ENCODE measurements around the gene DGCR8. TPM values are rescaled to one million over a fixed set of nuclear protein-coding genes. Genes with fewer than 3 reads are reported as not detected.
"Not testable (repeated sequence)": the region's sequence is repeated elsewhere in the genome, so short reads cannot be mapped to it uniquely, and the experiment has no call there.

The DGCR8 gene
- polyA plus RNA-seq, 3 donors from 2014 or later: 0.83 to 5.4 (median 1.4) TPM

GRCh38 chr22:20155330-20156041 is 75.4 kb downstream of the DGCR8 start:
- DNase-seq: peak; percentile 16 to 28 (median 17)
- H3K27me3 Mint-ChIP-seq (ENCODE audit: low read depth in 3 of 3): peaks cover 5 to 10% (median 6%) of the 10 kb centered on the region in 3 donors
- no peak overlapping the region for H3K4me3 Mint-ChIP-seq

GRCh38 chr22:20156042-20156389 is 76.0 kb downstream of the DGCR8 start:
- H3K27ac Mint-ChIP-seq: no peak overlapping the region

More at GRCh38 chr22:20155330-20156041, 75.4 kb downstream of the DGCR8 start:
- Mint-ChIP-seq H3K9me3 (no peaks in the 10 kb centered on the region), H3K4me1 (peaks cover 0 to 2% of the 10 kb centered on the region in 2 donors), H3K27ac (no peak overlapping the region), H3K36me3 (no peaks in the 10 kb centered on the region)

GRCh38 chr22:20156611-20157429 is 76.8 kb downstream of the DGCR8 start:
- Mint-ChIP-seq H3K36me3 (no peaks in the 10 kb centered on the region), H3K4me3 (no peak overlapping the region), H3K9me3 (no peaks in the 10 kb centered on the region), H3K4me1 (peaks cover 0 to 2% of the 10 kb centered on the region in 2 donors), H3K27me3 (ENCODE audit: low read depth in 3 of 3) (peaks cover 5 to 10% (median 6%) of the 10 kb centered on the region in 3 donors), H3K27ac (no peak overlapping the region)
- DNase-seq: peak; percentile 80 to 81 (median 81)

More at GRCh38 chr22:20156042-20156389, 76.0 kb downstream of the DGCR8 start:
- H3K4me1 Mint-ChIP-seq: peaks cover 0 to 2% of the 10 kb centered on the region in 2 donors
- H3K9me3 Mint-ChIP-seq: no peaks in the 10 kb centered on the region
- peaks cover 5 to 10% (median 6%) of the 10 kb centered on the region in 3 donors for H3K27me3 Mint-ChIP-seq (ENCODE audit: low read depth in 3 of 3)
- no peak for DNase-seq
- no peak overlapping the region for H3K4me3 Mint-ChIP-seq
- no peaks in the 10 kb centered on the region for H3K36me3 Mint-ChIP-seq

- Mint-ChIP-seq H3K4me3 (no peak overlapping the region), H3K36me3 (no peaks in the 10 kb centered on the region), H3K9me3 (no peaks in the 10 kb centered on the region), H3K27ac (no peak overlapping the region), H3K27me3 (ENCODE audit: low read depth in 3 of 3) (peaks cover 5 to 10% (median 6%) of the 10 kb centered on the region in 3 donors), H3K4me1 (peaks cover 0 to 2% of the 10 kb centered on the region in 2 donors)
- no peak for DNase-seq
These were observed 77.6 kb downstream of the DGCR8 start for GRCh38 chr22:20157430-20158183.

GRCh38 chr22:20158391-20159036 is 78.5 kb downstream of the DGCR8 start:
- peaks cover 5 to 10% (median 6%) of the 10 kb centered on the region in 3 donors for H3K27me3 Mint-ChIP-seq (ENCODE audit: low read depth in 3 of 3)
- no peaks in the 10 kb centered on the region for H3K9me3 Mint-ChIP-seq
- no peak overlapping the region for H3K27ac Mint-ChIP-seq
- DNase-seq: no peak
- H3K36me3 Mint-ChIP-seq: no peaks in the 10 kb centered on the region
- peaks cover 0 to 2% of the 10 kb centered on the region in 2 donors for H3K4me1 Mint-ChIP-seq
- no peak overlapping the region for H3K4me3 Mint-ChIP-seq

- no peak overlapping the region for H3K4me3 Mint-ChIP-seq
- H3K4me1 Mint-ChIP-seq: peaks cover 0 to 2% of the 10 kb centered on the region in 2 donors
- H3K36me3 Mint-ChIP-seq: no peaks in the 10 kb centered on the region
These were observed 79.0 kb downstream of the DGCR8 start for GRCh38 chr22:20159076-20159475.

GRCh38 chr22:20159531-20159930 is 79.5 kb downstream of the DGCR8 start:
- H3K27ac Mint-ChIP-seq: not testable (repeated sequence)

More at GRCh38 chr22:20159076-20159475, 79.0 kb downstream of the DGCR8 start:
- H3K27ac Mint-ChIP-seq: no peak overlapping the region
- H3K9me3 Mint-ChIP-seq: no peaks in the 10 kb centered on the region
- peaks cover 4 to 12% (median 6%) of the 10 kb centered on the region in 3 donors for H3K27me3 Mint-ChIP-seq (ENCODE audit: low read depth in 3 of 3)
- DNase-seq: no peak

GRCh38 chr22:20160041-20160440 is 80.0 kb downstream of the DGCR8 start:
- Mint-ChIP-seq H3K4me3 (no peak overlapping the region), H3K4me1 (peaks cover 0 to 4% of the 10 kb centered on the region in 2 donors), H3K27me3 (ENCODE audit: low read depth in 3 of 3) (peaks cover 8 to 18% (median 11%) of the 10 kb centered on the region in 3 donors), H3K36me3 (no peaks in the 10 kb centered on the region), H3K9me3 (peaks cover 0 to 3% (median 0%) of the 10 kb centered on the region in 6 donors), H3K27ac (no peak overlapping the region)
- no peak for DNase-seq

More at GRCh38 chr22:20159531-20159930, 79.5 kb downstream of the DGCR8 start:
- H3K27me3 Mint-ChIP-seq (ENCODE audit: low read depth in 3 of 3): peaks cover 7 to 17% (median 10%) of the 10 kb centered on the region in 3 donors
- not testable (repeated sequence) for DNase-seq, H3K9me3 Mint-ChIP-seq, H3K4me3 Mint-ChIP-seq, H3K36me3 Mint-ChIP-seq, H3K4me1 Mint-ChIP-seq

Other genes starting within 250 kb of the DGCR8 start
- gene GNB1L, start 225.4 kb upstream of the DGCR8 start, polyA plus RNA-seq: 10 to 100 TPM; 19.1 to 30.6 (median 20.3) TPM
- 1 to 10 TPM; 1.5 to 8.1 (median 4.5) TPM for gene RTL10, start 225.4 kb upstream of the DGCR8 start, polyA plus RNA-seq
- gene COMT, start 138.5 kb upstream of the DGCR8 start, polyA plus RNA-seq: 100 to 1,000 TPM; 130 to 167 (median 155) TPM
- gene TXNRD2, start 138.4 kb upstream of the DGCR8 start, polyA plus RNA-seq: 10 to 100 TPM; 11.0 to 17.1 (median 15.5) TPM
- gene ARVCF, start 63.4 kb upstream of the DGCR8 start, polyA plus RNA-seq: 10 to 100 TPM in 1 of 3 donors, 1 to 10 TPM in 2; 5.3 to 15.9 (median 5.3) TPM
- gene TANGO2, start 59.1 kb upstream of the DGCR8 start, polyA plus RNA-seq: 10 to 100 TPM; 43.3 to 68.6 (median 56.6) TPM
- gene RANBP1, start 35.9 kb downstream of the DGCR8 start, polyA plus RNA-seq: 100 to 1,000 TPM in 1 of 3 donors, 10 to 100 TPM in 2; 90.4 to 111 (median 92.4) TPM
- gene TRMT2A, start 37.0 kb downstream of the DGCR8 start, polyA plus RNA-seq: 10 to 100 TPM; 22.7 to 33.7 (median 27.6) TPM
- 1 to 10 TPM in 1 of 3 donors, under 1 TPM in 2; 0.54 to 3.7 (median 0.79) TPM for gene ZDHHC8, start 51.6 kb downstream of the DGCR8 start, polyA plus RNA-seq
- gene CCDC188, start 70.8 kb downstream of the DGCR8 start, polyA plus RNA-seq: under 1 TPM in 1 of 3 donors, not detected in 2; 0.66 TPM
- 1 to 10 TPM; 1.1 to 3.9 (median 2.2) TPM for gene RTN4R, start 188.1 kb downstream of the DGCR8 start, polyA plus RNA-seq
- 100 to 1,000 TPM; 143 to 160 (median 147) TPM for gene DGCR6L, start 239.8 kb downstream of the DGCR8 start, polyA plus RNA-seq